Kidney (tissue), 14 donors: ENCODE data around the gene CNNM3. TPM values are rescaled to one million over a fixed set of nuclear protein-coding genes. Genes with fewer than 3 reads are reported as not detected.
A peak's percentile ranks its signal among the peaks of the same experiment; 100 is the strongest.

Experiments
- DNase-seq, 5 donors: peaks; one replicate each; pipeline ENCODE4 v3.0.0-alpha.2; 2013 to 2020
- FAIRE-seq: peaks from 2 replicates; lab custom pipeline; 2012; peaks lifted over from hg19 to GRCh38; lab: Jason Lieb, UNC
- H3K27ac ChIP-seq, 2 donors: one replicate each; pipeline ENCODE4 v1.7.0; 2013; ENCODE audit warnings: low read depth in 2 of 2, low read length in 2 of 2, inconsistent platforms in 1 of 2
- H3K27me3 ChIP-seq: one replicate; pipeline ENCODE4 v1.7.1; 2013; ENCODE audit warnings: low read length, inconsistent platforms; ENCODE audit not compliant: control insufficient read depth, insufficient read depth
- H3K36me3 ChIP-seq, 3 donors: one replicate each; pipeline versions ENCODE4 v1.7.0 to v1.7.1; 2013; ENCODE audit warnings: low read length in 3 of 3, control low read depth in 1 of 3, inconsistent platforms in 1 of 3; ENCODE audit not compliant: insufficient read depth in 3 of 3, control insufficient read depth in 2 of 3
- H3K4me1 ChIP-seq, 3 donors: one replicate each; pipeline versions ENCODE4 v1.7.0 to v1.7.1; 2013; ENCODE audit warnings: low read length in 3 of 3, inconsistent platforms in 1 of 3, low read depth in 1 of 3; ENCODE audit not compliant: control insufficient read depth in 2 of 3, insufficient read depth in 2 of 3
- H3K4me3 ChIP-seq, 3 donors: one replicate each; pipeline versions ENCODE4 v1.7.0 to v1.8.1; 2013; ENCODE audit warnings: low read length in 3 of 3, control low read depth in 1 of 3, inconsistent platforms in 1 of 3
- H3K9ac ChIP-seq, 3 donors: one replicate each; pipeline versions ENCODE4 v1.7.0 to v1.7.1; 2013; ENCODE audit warnings: low read length in 3 of 3, control low read depth in 1 of 3, inconsistent platforms in 1 of 3
- H3K9me3 ChIP-seq, 3 donors: one replicate each; pipeline versions ENCODE4 v1.7.0 to v1.7.1; 2013; ENCODE audit warnings: low read length in 3 of 3, control low read depth in 1 of 3, inconsistent platforms in 1 of 3; ENCODE audit not compliant: control insufficient read depth in 2 of 3, insufficient read depth in 1 of 3
- intact Hi-C: fragments of 100-400 bp; cut with DNase I; formaldehyde crosslinking; loops from one replicate; pipeline ENCODE4 v1.11.1; 2022
- polyA plus RNA-seq: library from polyadenylated mRNA; stranded (reverse); fragments of 350-450 nt; fragmentation: Illumina TruSeq; extraction: RNeasy Lipid Tissue Mini Kit (QIAGEN cat#74804); gene quantifications from one replicate; pipeline ENCODE4 v1.2.3, GENCODE V29; 2014; ENCODE audit warnings: low read depth, low replicate concordance; ENCODE audit not compliant: insufficient read depth
- total RNA-seq: library from RNA; stranded (reverse); fragmentation: NEBNext Ultra II Directional; extraction: Animal tissue kit (Norgen Biotek cat#: 25700); gene quantifications from one replicate; pipeline ENCODE4 v1.2.1, GENCODE V29; 2021
- TF ChIP-seq, protein P1 (sequence below): IDR thresholded peaks from 3 replicates; pipeline ENCODE4 v1.5.1; 2012; ENCODE audit warnings: mild to moderate bottlenecking, moderate library complexity, borderline replicate concordance; ENCODE audit not compliant: insufficient read depth; ENCODE audit errors: extremely low read depth
- donor health status: control.
- donor health status: control.
- donor health status: control.
- donor health status: control.
- donor health status: control.
- donor health status: DM: yes; HTN: yes; CAD: no.
- donor health status: Normal renal cell carcinoma (clear cell type).

CNNM3 gene
- total and polyA plus RNA-seq, 2 donors from 2014 or later, result 6.9 to 26.1 TPM

DNA sequence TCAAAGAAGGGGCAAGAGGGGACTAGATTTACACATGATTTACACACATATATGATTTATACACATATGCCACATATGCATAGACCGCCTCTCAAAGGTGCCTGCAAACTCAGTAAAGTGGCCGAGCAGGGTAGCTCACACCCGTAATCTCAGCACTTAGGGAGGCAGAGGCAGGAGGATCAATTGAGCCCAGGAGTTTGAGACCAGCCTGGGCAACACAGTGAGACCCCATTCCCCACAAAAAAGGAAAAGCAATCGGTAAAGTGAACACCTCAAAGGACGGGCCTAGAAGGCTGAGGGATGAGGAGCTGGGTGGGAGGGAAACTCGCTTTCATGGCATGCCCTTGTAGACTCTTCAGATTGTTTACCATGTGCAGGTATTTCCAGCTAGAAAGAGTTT lies 36.6 kb downstream of the CNNM3 start:
- TF ChIP-seq, protein P1, sequence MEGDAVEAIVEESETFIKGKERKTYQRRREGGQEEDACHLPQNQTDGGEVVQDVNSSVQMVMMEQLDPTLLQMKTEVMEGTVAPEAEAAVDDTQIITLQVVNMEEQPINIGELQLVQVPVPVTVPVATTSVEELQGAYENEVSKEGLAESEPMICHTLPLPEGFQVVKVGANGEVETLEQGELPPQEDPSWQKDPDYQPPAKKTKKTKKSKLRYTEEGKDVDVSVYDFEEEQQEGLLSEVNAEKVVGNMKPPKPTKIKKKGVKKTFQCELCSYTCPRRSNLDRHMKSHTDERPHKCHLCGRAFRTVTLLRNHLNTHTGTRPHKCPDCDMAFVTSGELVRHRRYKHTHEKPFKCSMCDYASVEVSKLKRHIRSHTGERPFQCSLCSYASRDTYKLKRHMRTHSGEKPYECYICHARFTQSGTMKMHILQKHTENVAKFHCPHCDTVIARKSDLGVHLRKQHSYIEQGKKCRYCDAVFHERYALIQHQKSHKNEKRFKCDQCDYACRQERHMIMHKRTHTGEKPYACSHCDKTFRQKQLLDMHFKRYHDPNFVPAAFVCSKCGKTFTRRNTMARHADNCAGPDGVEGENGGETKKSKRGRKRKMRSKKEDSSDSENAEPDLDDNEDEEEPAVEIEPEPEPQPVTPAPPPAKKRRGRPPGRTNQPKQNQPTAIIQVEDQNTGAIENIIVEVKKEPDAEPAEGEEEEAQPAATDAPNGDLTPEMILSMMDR, result no peak
- Histone ChIP-seq H3K27ac (no peak overlapping the region), H3K4me3 (no peak overlapping the region), H3K9me3 (no peaks in the 10 kb centered on the region), H3K4me1 (peaks cover 0 to 7% (median 5%) of the 10 kb centered on the region in 3 donors), H3K9ac (no peak overlapping the region), H3K36me3 (peaks cover 4 to 32% (median 19%) of the 10 kb centered on the region in 3 donors), H3K27me3 (no peaks in the 10 kb centered on the region)
- FAIRE-seq (no peak), DNase-seq (no peak)
- intact Hi-C loops, result no loop called here

- intact Hi-C loops, result no loop called here
- DNase-seq, result peak in 1 of 5 donors; percentile 69
- Histone ChIP-seq H3K27me3 (no peaks in the 10 kb centered on the region), H3K9ac (no peak overlapping the region), H3K4me1 (peaks cover 0 to 7% (median 5%) of the 10 kb centered on the region in 3 donors), H3K4me3 (no peak overlapping the region), H3K27ac (no peak overlapping the region), H3K36me3 (peaks cover 4 to 27% (median 16%) of the 10 kb centered on the region in 3 donors), H3K9me3 (no peaks in the 10 kb centered on the region)
- TF ChIP-seq, protein P1, result no peak
- no peak for FAIRE-seq
Measured at GRCh38 chr2:96853321-96853720, 37.3 kb downstream of the CNNM3 start.

GRCh38 chr2:96856776-96857666 lies 41.0 kb downstream of the CNNM3 start:
- TF ChIP-seq, protein P1, result no peak
- H3K27me3 ChIP-seq, result no peaks in the 10 kb centered on the region
- H3K4me1 ChIP-seq, result peaks cover 0 to 18% (median 7%) of the 10 kb centered on the region in 3 donors
- H3K9me3 ChIP-seq, result no peaks in the 10 kb centered on the region
- H3K9ac ChIP-seq, result peak overlapping the region; percentile 4 to 62 (median 15)
- H3K36me3 ChIP-seq, result peaks cover 1 to 18% (median 13%) of the 10 kb centered on the region in 3 donors
- DNase-seq (peak in 3 of 5 donors; percentile 26 to 34 (median 34)), FAIRE-seq (no peak)
- peak overlapping the region; percentile 51 to 81 (median 62) for H3K4me3 ChIP-seq
- H3K27ac ChIP-seq, result no peak overlapping the region
- intact Hi-C loops, result no loop called here
